ENCODE results near the gene VAMP5.
A peak's percentile ranks its signal among the peaks of the same experiment; 100 is the strongest.
"Not testable (repeated sequence)": the region's sequence is repeated elsewhere in the genome, so short reads cannot be mapped to it uniquely, and the experiment has no call there.

Gene VAMP5

GRCh38 chr2:85549095-85549494, 35.1 kb upstream of the VAMP5 start:
- no peak for DNase-seq (ENCODE audit: low read depth, low spot score)

GRCh38 chr2:85549826-85550225, 34.4 kb upstream of the VAMP5 start:
- no peak overlapping the region for H3K4me3 ChIP-seq (ENCODE audit: low read length)
- no peak for DNase-seq (ENCODE audit: low read depth, low spot score)

More at GRCh38 chr2:85549095-85549494, 35.1 kb upstream of the VAMP5 start:
- H3K4me3 ChIP-seq (ENCODE audit: low read length): no peak overlapping the region

- no peak for DNase-seq (ENCODE audit: low read depth, low spot score)
- no peak overlapping the region for H3K4me3 ChIP-seq (ENCODE audit: low read length)
These were observed 33.7 kb upstream of the VAMP5 start for GRCh38 chr2:85550486-85550885.

GRCh38 chr2:85551698-85552678, 32.2 kb upstream of the VAMP5 start:
- no peak overlapping the region for H3K4me3 ChIP-seq (ENCODE audit: low read length)
- DNase-seq (ENCODE audit: low read depth, low spot score): peak; percentile 85

- DNase-seq (ENCODE audit: low read depth, low spot score): no peak
These were observed 31.0 kb upstream of the VAMP5 start for GRCh38 chr2:85553184-85553583.

GRCh38 chr2:85554980-85555612, 29.1 kb upstream of the VAMP5 start:
- no peak for DNase-seq (ENCODE audit: low read depth, low spot score)
- H3K4me3 ChIP-seq (ENCODE audit: low read length): no peak overlapping the region

More at GRCh38 chr2:85553184-85553583, 31.0 kb upstream of the VAMP5 start:
- no peak overlapping the region for H3K4me3 ChIP-seq (ENCODE audit: low read length)

GRCh38 chr2:85557130-85557529, 27.1 kb upstream of the VAMP5 start:
- DNase-seq (ENCODE audit: low read depth, low spot score): no peak
- H3K4me3 ChIP-seq (ENCODE audit: low read length): no peak overlapping the region

- no peak overlapping the region for H3K4me3 ChIP-seq (ENCODE audit: low read length)
- no peak for DNase-seq (ENCODE audit: low read depth, low spot score)
These were observed 26.1 kb upstream of the VAMP5 start for GRCh38 chr2:85558160-85558559.

- DNase-seq (ENCODE audit: low read depth, low spot score): not testable (repeated sequence)
- peak overlapping the region; percentile 66 for H3K4me3 ChIP-seq (ENCODE audit: low read length)
These were observed 23.9 kb upstream of the VAMP5 start for GRCh38 chr2:85560403-85560726.

- DNase-seq (ENCODE audit: low read depth, low spot score): no peak
- peak overlapping the region; percentile 66 for H3K4me3 ChIP-seq (ENCODE audit: low read length)
These were observed 23.4 kb upstream of the VAMP5 start for GRCh38 chr2:85560812-85561279.

GRCh38 chr2:85561280-85562212, 22.7 kb upstream of the VAMP5 start, which contains the start of gene GGCX:
TSS of gene GGCX (minus strand) at chr2:85561493. CDS start at chr2:85561428, 65 bp downstream.
- peak; percentile 93 for DNase-seq (ENCODE audit: low read depth, low spot score)
- peak within 1 kb of the TSS; percentile 66 for H3K4me3 ChIP-seq (ENCODE audit: low read length)

- DNase-seq (ENCODE audit: low read depth, low spot score): no peak
- H3K4me3 ChIP-seq (ENCODE audit: low read length): no peak overlapping the region
These were observed 20.1 kb upstream of the VAMP5 start for GRCh38 chr2:85564144-85564563.

GRCh38 chr2:85566265-85566664, 18.0 kb upstream of the VAMP5 start:
- no peak for DNase-seq (ENCODE audit: low read depth, low spot score)

GRCh38 chr2:85575739-85576138, 8.5 kb upstream of the VAMP5 start:
- no peak for DNase-seq (ENCODE audit: low read depth, low spot score)
- no peak overlapping the region for H3K4me3 ChIP-seq (ENCODE audit: low read length)

More at GRCh38 chr2:85566265-85566664, 18.0 kb upstream of the VAMP5 start:
- H3K4me3 ChIP-seq (ENCODE audit: low read length): no peak overlapping the region

GRCh38 chr2:85577063-85577385, 7.2 kb upstream of the VAMP5 start:
- H3K4me3 ChIP-seq (ENCODE audit: low read length): no peak overlapping the region
- DNase-seq (ENCODE audit: low read depth, low spot score): no peak

- DNase-seq (ENCODE audit: low read depth, low spot score): no peak
- no peak within 1 kb of the TSS for H3K4me3 ChIP-seq (ENCODE audit: low read length)
These were observed 6.6 kb upstream of the VAMP5 start, which contains the start of gene VAMP8 for GRCh38 chr2:85577386-85578242. TSS of gene VAMP8 (plus strand) at chr2:85577586. CDS start at chr2:85577647, 61 bp downstream.

- DNase-seq (ENCODE audit: low read depth, low spot score): no peak
- no peak overlapping the region for H3K4me3 ChIP-seq (ENCODE audit: low read length)
These were observed 5.7 kb upstream of the VAMP5 start for GRCh38 chr2:85578243-85579180.

Measured in Jurkat, Clone E6-1 (cell line).